Measurements from ENCODE around the gene HSDL1. TPM values are rescaled to one million over a fixed set of nuclear protein-coding genes. Genes with fewer than 3 reads are reported as not detected.
A peak's percentile ranks its signal among the peaks of the same experiment; 100 is the strongest.

Gene HSDL1
- total RNA-seq (2014; rRNA removed) (9.7 and 13.3 TPM in 2 replicates), Bru-seq, nascent RNA (percentile 57 among the genes with signal in this experiment), BruChase-seq, experiment 1, labeled RNA remaining after a 6-hour chase (percentile 82 among the genes with signal in this experiment), BruChase-seq, experiment 2, labeled RNA remaining after a 2-hour chase (percentile 72 among the genes with signal in this experiment)
- long read RNA-seq, transcript HSDL1-201 (6 exons, 3,519 nt) = major isoform, 43 of 50 reads
- long read RNA-seq, partial matches to known transcripts = 2 of 50 reads
- long read RNA-seq, other reads (novel, unspliced or antisense) = 4 of 50 reads

DNA sequence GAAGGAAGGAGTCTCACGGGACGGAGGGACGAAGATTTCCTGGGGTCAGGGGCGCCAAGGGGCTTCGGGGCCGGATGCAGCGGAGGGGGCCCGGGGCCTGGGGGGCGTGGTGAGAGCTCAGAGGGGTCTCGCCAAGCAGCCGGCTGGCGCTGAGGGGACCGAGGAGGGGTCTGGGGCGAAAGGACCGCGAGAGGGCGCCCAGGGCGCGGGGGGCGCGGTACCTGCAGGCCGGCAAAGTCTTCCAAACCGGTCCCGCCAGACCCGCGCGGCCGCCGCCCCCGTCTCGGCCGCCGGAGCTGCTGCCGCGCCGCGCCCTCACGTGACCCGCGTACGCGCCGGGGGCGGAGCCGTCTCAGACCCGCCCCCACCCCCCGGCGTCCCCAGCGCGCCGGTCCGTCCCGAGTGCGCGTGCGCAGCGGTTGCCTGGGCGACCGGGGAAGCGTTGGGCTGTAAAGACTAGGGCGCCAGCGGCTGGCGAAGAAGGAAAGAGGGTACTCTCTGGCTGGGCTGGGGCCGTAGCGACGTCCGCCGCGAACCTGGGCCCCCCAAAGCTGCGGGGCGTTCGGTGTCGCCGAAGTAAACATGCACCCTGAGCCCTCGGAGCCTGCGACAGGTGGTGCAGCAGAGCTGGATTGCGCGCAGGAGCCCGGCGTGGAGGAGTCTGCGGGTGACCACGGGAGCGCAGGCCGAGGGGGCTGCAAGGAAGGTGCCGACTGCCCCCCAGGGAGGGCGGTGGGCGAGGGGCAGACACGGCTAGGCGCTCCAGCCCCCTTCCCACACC, at the start of gene HSDL1, which contains the start of gene DNAAF1:
TSS of gene HSDL1 (minus strand) at position 319 of the 781 bp plus-strand sequence. CDS start 13,856 bp downstream, outside the sequence.
TSS of gene DNAAF1 (plus strand) at position 450 of the 781 bp plus-strand sequence. CDS start at position 583, 133 bp downstream.
- Histone ChIP-seq H3K9me2 (replicated peaks; ENCODE audit: low read length) (no peaks in the 10 kb centered on the region), H3K27me3 (ENCODE audit: low read length) (no peaks in the 10 kb centered on the region), H4K20me1 (ENCODE audit: low read length) (no peaks in the 10 kb centered on the region), H3K36me3 (ENCODE audit: low read depth, low read length) (no peaks in the 10 kb centered on the region), H3K4me2 (ENCODE audit: low read length) (peak within 1 kb of the TSS; percentile 86), H2AFZ (ENCODE audit: low read length) (peak within 1 kb of the TSS; percentile 91), H3F3A (ENCODE audit: low read length, unreplicated experiment) (no peaks in the 10 kb centered on the region), H3K4me1 (ENCODE audit: insufficient read depth, low read length) (no peaks in the 10 kb centered on the region), H3K4me3 (ENCODE audit: low read length) (peak within 1 kb of the TSS; percentile 97), H3K9me3 (ENCODE audit: low read length) (no peaks in the 10 kb centered on the region), H3K27ac (ENCODE audit: low read length) (no peak within 1 kb of the TSS), H3K79me2 (ENCODE audit: low read length) (peaks cover 19% of the 10 kb centered on the region), H3K9ac (ENCODE audit: low read length) (peak within 1 kb of the TSS; percentile 77)
- no TSS peak for BruUV-seq (replicated peaks)
- CTCF ChIA-PET = interaction anchor here (0.6 kb wide), 1 partner anchor 828 kb away, joined by 6 read pairs; no protein-coding TSS in a partner anchor
- TF ChIP-seq EZH2phosphoT487 (IDR thresholded peaks at IDR 0.05; ENCODE audit: borderline replicate concordance, low read length) (no peak), EZH2 (IDR thresholded peaks at IDR 0.05; ENCODE audit: low read length, unreplicated experiment) (no peak)
- TF ChIP-seq, protein P1, sequence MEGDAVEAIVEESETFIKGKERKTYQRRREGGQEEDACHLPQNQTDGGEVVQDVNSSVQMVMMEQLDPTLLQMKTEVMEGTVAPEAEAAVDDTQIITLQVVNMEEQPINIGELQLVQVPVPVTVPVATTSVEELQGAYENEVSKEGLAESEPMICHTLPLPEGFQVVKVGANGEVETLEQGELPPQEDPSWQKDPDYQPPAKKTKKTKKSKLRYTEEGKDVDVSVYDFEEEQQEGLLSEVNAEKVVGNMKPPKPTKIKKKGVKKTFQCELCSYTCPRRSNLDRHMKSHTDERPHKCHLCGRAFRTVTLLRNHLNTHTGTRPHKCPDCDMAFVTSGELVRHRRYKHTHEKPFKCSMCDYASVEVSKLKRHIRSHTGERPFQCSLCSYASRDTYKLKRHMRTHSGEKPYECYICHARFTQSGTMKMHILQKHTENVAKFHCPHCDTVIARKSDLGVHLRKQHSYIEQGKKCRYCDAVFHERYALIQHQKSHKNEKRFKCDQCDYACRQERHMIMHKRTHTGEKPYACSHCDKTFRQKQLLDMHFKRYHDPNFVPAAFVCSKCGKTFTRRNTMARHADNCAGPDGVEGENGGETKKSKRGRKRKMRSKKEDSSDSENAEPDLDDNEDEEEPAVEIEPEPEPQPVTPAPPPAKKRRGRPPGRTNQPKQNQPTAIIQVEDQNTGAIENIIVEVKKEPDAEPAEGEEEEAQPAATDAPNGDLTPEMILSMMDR (conservative IDR thresholded peaks at IDR 0.05; ENCODE audit: low read depth, low read length) = no peak
- intact Hi-C loops (cut with micrococcal nuclease) = loop anchor here (1.0 kb wide), 1 partner anchor 42 kb away; the partner anchor contains the start of gene TAF1C
- ATAC-seq (peak; percentile 86), DNase-seq (peak; percentile 88)
- POLR2A ChIA-PET (ENCODE audit: unreplicated experiment) = no interaction called here

DNA sequence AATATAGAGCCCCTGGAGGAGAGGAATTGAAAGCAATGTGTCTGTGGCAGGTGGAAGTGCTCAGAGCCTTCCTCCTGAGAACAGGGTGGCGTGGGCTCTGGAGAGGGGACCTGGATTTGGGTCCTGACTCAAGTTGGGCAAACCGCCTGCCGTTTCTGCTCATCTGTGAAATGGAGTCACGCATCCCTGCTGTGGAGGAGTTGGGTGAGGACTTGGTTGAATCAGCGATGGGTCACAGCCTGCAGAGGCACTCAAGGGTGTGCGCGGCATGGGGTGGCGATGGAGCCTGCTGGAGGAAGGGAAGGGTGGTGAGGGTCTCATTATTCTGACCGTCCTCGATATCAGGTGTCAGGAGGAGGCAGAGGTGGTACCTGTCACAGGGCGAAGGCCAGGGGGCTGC, 49.0 kb upstream of the HSDL1 start:
- H3K27me3 ChIP-seq (ENCODE audit: low read length) = no peaks in the 10 kb centered on the region
- no peaks in the 10 kb centered on the region for H3K9me2 ChIP-seq (replicated peaks; ENCODE audit: low read length)
- H3K4me3 ChIP-seq (ENCODE audit: low read length) = no peak overlapping the region
- no peaks in the 10 kb centered on the region for H3K36me3 ChIP-seq (ENCODE audit: low read depth, low read length)
- no peak for TF ChIP-seq EZH2phosphoT487 (IDR thresholded peaks at IDR 0.05; ENCODE audit: borderline replicate concordance, low read length)
- TF ChIP-seq EZH2 (IDR thresholded peaks at IDR 0.05; ENCODE audit: low read length, unreplicated experiment) = no peak
- TF ChIP-seq, protein P1 (conservative IDR thresholded peaks at IDR 0.05; ENCODE audit: low read depth, low read length) = no peak
- no TSS peak for BruUV-seq (replicated peaks)
- H3K4me1 ChIP-seq (ENCODE audit: insufficient read depth, low read length) = no peaks in the 10 kb centered on the region
- H3K4me2 ChIP-seq (ENCODE audit: low read length) = no peak overlapping the region
- ChIA-PET POLR2A (ENCODE audit: unreplicated experiment) (no interaction called here), CTCF (no interaction called here)
- H3K27ac ChIP-seq (ENCODE audit: low read length) = no peak overlapping the region
- intact Hi-C loops (cut with micrococcal nuclease) = no loop called here
- no peaks in the 10 kb centered on the region for H4K20me1 ChIP-seq (ENCODE audit: low read length)
- ATAC-seq = no peak
- H3K79me2 ChIP-seq (ENCODE audit: low read length) = no peaks in the 10 kb centered on the region
- H3F3A ChIP-seq (ENCODE audit: low read length, unreplicated experiment) = no peaks in the 10 kb centered on the region
- no peak overlapping the region for H2AFZ ChIP-seq (ENCODE audit: low read length)
- H3K9me3 ChIP-seq (ENCODE audit: low read length) = no peaks in the 10 kb centered on the region
- no peak overlapping the region for H3K9ac ChIP-seq (ENCODE audit: low read length)
- DNase-seq = no peak

Data from PC-3 (cell line).